Stimulated activated CD8-positive, alpha-beta memory T cell treated with anti-CD3 and anti-CD28 coated beads, Interleukin-12 subunit alpha, Interleukin-12 subunit beta, amount 100 ng/mL, for 4 hours (primary cell): Measurements from ENCODE around the gene BCAS1.

Source experiments
- DNase-seq: peaks from one replicate; pipeline ENCODE4 v3.0.0-alpha.2; 2020; ENCODE audit warnings: low read depth

The BCAS1 gene

DNA sequence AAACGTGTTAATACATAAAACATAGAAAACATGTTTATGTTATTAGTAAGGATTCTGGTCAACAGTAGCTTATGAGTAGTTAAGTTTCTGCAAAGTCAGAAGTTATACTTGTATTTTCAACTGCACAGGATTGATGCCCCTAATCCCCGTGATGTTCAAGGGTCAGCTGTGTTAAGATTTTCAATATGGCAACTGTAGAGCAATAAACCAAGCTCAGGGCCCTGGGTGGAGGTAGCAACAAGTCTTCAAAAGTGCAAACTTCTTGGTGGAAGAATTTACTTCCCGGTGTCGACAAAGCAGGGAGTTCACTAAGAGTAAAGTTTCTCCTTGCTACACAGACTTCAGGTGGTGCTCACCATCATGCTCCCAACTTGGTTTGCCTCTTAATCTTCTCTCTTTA is 4.1 kb upstream of the BCAS1 start:
- DNase-seq = no peak

DNA sequence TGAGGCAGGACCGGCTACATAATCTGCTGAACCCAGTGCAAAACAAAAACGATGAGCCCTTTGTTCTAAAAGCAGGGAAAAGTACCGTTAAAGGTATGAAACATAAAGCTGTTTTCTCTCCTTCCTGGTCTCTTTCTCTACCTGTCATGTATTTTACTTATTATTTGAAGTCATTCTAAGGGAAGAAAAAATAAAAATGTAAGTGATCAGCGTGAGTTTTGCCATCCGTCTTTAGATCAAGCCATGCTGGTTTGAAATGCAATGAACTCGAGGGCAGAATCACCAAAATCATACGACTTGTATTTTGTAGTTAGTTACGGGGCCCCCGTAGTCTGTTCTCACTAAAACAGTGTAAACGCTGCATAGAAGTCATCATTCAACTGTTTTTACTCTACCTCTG is 2.9 kb upstream of the BCAS1 start:
- DNase-seq = no peak

DNA sequence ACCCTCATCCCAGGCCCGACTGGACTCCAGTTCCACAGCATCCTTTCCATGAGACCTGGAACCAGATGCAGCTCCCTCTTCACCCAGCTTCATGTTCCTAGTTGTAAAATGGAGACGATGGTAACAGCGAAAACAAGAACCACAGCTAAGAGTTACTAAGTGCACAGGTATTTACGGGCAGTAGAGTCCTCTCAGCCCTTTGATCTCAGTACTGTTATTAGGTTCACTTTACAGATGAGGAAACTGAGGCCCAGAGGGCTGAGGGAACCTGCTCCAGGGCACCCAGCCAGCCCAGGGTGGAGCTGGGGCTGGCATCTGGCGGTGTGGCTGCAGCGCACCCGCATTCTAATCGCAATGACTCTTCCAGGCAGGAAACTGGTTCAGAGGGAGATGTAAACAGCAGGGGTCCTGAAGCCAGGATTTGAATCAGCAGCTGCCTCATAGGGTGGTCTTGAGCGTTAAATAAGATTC is 858 bp downstream of the BCAS1 start:
- DNase-seq = no peak

DNA sequence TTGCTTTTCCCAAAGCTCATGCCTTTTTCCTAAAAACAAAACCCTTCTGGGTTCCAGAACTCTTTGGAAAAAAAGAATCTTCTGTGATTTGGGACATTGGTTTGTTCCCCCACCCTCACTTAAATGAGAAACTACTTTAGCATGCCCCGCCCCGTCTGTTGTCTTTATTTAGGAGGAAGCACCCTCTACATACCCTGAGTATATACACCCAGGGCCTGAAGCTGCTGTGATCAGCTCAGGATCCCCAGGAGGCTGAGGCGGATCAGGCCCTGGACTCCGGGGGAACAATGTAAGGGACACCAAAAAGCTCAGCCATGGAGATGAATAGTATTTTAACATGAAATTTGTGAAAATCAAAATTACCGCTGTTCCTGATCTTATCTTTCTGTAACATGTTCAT is 1.4 kb downstream of the BCAS1 start:
- no peak for DNase-seq

DNA sequence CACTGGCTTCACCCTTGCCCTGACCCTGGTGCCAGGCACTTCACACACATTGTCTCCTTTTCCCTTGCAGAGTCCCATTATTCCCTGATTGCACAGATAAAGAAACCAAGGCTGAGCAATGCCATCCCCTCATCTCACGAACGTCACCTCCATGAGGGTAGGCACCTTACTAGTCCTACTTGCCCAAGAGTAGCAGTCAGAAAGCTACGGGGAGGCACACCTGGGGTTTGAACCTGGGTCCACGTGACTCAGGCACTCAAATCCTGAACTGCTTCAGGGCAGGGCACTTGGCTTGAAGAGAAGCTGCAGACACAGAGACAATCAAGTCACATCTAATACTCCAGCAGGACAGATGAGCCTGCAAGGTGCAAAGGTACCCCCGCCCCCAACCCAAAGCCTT is 1.9 kb downstream of the BCAS1 start:
- DNase-seq = no peak

DNA sequence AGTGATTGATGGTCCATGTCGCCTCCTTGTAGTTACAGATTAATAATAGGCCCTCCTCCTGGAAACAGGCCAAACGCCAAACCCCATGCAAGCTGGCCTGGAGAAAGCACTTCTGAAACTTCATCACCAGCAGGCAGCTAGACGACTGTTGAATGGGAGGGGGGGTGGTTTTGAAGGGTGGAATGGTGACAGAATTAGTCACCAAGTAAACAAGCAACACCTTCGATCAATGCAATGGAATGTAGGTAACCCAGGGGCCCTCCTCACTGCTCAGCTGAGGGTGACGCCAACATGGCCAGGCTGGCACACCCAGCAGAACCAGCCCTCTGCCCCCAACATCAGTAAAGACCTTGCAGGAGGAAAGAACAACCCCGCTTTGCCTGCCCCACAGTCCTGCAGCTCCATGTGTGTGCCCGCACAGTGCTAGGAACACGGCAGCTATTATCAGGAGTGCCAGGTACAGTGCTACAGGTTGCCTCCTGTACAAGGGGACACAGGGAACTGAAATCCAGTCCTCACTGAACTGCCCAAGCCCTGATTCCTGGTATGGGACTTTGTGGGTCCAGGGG is 2.7 kb downstream of the BCAS1 start:
- no peak for DNase-seq

DNA sequence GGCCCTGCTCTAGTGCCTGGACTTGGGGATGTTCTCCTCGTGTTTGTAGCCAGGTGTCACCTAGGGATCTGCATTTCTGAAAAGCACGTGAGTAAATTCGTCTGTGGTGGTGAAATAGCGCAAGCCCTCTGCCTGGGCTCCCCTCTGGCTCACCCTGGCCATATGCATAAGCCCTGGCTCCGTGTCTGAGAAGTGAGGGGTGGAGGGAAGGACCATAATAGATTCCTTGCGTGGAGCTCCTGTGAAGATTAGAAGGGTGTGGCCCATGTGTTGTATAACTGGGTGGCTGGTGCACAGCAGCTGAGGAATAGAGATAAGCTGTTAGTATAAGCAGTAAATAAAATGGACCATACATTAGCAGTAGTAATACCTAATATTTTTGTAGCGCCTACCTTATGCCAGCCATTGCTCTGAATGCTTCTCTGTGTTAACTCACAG is 4.8 kb downstream of the BCAS1 start:
- no peak for DNase-seq

DNA sequence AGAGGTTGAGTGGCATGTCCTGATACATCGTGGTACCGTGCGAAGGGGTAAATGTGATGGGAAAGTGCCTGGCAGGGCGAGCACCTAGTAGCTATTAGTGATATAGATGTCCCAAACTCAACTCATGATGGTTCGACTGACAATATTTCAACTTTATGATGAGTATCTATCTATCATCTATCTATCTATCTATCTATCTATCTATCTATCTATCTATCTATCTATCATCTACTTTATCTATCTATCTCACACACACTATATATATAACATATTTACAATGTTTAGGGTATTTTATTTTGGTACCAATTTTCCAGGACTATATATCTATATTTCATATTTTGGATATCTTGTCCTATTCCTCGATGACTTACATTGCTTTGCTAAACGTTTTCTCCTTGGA is 5.5 kb downstream of the BCAS1 start:
- DNase-seq = no peak

DNA sequence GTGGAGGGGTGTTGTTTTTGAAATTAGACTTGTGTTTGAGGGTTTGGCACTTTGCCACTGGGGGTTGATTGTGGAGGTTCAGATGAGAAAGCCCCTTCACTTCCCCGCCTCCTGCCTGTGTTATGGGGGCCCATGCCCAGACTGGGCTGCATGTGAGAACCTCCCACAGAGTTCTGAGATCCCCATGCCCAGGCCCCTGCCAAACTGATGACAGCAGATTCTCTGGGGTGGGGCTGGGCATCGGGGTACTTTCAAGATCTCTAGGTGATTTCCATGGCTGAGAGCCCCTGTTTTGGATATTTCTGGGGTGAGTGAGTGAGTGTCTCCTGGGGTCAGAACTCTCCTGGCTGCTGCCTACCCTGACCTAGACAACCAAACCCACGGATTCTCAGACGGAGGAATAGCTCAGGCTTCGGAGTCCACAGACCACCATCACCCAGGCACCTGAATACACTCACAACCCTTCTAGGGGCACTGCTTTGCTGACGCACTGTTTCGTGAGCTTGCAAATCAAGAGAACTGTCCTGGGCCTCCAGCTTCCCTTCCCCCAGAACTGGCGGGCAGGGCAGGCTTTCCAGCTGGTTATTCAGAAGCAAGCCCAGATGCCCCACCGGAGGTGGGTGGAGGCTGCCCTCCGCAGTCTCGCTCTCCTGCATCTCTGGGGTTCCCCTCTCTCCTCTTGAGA is 6.3 kb downstream of the BCAS1 start:
- no peak for DNase-seq

DNA sequence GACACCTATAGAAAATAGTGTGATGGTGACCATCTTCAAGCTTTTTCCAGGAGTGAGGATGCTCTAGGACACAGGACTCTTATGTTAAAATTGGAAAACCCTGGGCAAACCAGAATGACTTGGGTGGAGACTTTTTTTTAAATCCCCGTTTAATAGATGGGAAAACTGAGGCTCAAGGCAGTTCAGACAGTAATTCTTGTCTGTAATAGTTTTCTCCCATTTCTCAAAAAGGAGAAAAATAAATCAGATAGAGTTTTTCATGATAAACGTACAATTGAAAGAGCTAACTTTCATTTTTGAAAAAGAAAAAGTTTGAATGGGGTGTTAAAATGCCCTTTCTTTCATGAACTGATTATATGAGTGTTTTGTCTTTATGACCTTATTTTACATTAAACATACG is 6.8 kb downstream of the BCAS1 start:
- no peak for DNase-seq

DNA sequence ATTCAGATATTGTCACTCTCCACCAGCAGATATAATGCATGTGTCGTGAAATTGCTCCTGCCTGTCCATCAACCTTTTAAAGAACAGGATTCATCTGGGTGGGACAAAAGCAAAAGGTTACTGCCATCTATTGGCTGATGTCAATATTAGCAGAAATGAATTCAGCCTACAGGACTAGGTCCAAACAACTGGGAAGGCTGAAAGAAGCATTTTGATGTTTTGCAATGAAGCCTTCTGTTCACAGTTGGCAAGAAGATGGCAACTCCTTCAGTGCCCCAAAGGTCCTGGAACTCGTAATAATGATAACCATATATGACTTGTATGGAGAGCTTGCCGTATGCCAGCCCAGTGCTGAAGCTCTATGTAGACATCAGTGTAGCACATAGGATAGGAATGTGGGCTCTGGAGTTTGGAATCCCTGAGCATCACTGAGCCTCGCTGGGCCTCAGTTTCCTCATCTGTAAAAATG is 7.5 kb downstream of the BCAS1 start:
- DNase-seq = no peak

DNA sequence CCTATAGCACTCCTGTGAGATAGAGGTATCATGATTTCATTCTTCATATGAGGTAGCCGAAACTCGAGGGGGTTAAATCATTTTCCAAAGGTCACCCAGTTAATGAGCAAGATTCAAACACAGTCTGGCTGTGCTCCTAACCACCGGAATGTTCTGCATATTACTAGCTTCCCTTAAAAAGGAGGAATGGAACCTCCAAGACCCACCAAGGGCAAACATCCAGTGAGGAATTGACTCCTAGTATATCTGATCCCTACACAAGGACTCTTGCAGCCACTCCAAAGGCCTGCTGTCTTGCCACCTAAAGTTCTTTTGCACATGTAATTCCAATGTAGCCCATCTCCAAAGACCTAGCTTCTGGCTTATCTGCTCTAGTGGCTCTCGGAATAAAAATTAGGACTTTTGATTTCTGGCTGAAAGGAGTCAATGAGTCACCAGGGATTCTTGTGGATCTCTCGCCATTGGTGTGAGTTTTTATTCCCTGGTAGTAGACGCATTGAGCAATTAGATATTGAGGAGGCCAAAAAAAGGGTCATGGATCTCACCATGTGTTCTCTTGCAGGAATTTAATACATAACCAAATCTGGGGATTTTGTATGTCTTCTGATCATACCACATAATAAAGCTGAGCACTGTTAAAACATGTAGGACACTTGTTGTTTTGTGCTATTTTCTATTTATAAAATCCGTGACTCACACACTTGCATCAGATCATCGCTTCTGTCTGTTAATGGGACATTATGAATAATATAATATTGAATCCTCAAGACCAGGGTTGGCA is 9.1 kb downstream of the BCAS1 start:
- DNase-seq = no peak

DNA sequence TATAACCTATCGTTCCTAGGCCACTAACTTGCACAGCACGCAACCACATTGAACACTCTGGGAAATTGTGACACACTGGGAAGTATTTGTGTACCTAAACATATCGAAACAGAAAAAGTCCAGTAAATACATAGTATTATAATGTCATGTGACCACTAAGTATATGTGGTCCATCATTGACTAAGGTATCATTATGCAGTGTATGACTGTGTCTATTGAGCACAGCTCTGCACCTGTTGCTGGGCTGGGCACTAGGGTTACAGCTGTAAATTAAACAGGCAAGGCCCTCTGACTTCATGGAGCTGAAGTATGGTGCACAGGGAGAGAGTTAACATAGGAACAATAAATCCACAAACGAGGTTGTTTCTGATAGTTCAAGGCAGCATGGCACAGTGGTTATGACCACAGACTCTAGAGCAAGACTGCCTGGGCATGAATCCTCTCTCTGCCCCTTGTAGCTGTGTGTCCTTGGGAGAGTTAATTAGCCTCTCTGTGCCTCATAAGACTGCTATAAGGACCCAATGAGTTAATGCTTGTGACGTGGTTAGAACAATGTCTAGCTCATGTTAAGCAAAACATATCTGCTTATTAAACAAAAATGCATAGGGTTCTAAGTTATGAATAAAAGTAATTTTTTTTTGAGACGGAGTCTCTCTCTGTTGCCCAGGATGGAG is 10.6 kb downstream of the BCAS1 start:
- no peak for DNase-seq

DNA sequence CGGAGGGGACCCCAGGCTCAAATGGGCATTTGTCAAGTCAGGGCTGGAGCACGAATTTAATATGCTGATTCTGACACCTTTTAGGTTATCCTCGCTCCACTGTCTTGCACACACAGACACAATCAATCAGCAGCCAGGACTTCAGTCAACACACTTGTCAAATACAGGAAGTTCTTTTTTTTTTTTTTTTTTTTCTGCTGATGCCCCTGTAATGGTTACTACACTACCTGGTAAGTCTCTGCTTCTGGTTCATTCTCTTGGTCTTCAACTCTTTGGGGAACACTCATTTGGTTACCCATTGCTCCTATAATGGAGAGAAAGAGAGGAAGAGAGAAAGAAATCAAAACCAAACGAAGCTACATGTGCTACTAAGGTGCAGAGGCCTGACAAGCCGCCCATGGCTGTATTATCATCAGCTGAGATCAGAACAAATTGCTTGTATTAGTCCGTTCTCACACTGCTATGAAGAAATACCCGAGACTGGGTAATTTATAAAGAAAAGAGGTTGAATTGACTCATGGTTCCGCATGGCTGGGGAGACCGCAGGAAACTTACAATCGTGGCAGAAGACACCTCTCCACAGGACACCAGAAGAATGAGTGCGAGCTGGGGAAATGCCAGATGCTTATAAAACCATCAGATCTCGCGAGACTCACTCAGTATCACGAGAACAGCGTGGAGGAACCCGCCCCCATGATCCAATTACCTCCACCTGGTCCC is 11.8 kb downstream of the BCAS1 start:
- DNase-seq = no peak

DNA sequence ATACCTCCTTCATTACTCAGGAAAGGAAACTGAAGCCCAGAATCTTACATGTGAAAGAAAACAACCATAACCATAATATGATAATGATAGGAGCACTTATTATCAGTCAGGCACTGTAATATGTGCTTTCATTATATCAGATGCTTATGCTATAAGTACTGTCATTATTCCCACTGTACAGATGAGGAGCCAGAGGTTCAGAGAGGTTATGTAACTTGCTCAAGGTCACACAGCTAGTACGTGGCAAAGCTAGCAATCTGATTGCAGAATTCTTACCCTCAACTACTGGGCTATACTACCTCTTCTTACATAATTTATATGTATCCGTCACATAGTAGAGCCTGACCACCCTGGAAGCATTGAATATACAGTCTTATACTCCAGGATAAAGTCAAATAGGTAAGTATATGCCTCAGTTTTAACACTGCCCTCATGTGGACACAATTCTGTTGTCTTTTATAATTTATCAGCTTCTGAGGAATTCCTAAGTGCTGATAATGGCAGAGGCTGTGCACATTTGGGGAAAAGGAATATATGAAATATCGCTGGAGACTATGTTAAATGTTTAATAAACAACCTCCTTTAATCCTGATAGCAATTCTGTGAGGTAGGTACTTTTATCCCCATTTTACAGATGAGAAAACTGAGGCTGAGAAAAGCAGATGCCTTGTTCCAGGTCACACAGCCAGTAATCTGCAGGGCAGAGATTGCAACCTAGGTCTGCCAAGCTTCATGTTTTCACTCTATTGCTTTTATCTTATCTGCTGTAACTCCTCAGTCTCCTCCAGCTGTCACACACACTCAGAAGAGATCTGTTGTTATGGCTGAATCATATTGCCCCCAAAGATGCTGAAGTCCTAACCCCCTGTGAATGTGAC is 13.4 kb downstream of the BCAS1 start:
- no peak for DNase-seq

DNA sequence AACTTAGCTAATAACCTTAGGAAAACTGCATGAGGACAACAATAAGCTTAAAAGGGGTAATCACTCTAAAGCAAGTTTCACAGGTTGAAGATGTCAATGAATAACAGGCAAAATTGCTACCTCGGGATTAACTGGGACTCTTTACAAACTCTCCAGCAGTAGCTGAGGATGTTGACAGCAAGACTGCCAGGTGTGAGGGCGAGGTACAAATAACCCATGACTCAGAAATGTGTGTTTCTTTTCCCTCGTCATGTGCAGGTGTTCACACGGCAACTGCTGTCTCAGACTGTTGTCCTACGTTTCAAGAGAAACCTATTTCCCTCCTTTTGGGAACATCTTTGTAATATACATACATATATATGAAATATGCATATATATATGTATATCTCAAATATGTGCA is 15.9 kb downstream of the BCAS1 start:
- no peak for DNase-seq

DNA sequence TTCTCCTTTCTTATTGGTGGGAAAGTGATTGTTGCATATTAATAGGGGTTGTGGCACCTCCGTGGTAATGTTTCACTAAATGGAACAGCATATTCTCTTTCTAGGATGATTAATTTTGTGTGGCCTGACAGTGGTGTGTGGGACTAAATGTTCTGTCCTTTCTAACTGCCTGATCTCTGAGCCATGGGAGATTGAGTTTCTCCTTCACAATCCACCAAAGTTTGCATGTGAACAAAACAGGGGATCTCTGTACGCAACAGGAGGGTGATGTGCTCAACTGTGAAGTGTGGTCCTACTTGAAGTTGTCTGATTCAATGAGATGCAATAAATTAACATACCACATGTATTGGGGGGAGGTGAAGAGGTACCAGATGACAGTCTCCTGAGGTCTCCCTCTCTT is 19.3 kb downstream of the BCAS1 start:
- no peak for DNase-seq

DNA sequence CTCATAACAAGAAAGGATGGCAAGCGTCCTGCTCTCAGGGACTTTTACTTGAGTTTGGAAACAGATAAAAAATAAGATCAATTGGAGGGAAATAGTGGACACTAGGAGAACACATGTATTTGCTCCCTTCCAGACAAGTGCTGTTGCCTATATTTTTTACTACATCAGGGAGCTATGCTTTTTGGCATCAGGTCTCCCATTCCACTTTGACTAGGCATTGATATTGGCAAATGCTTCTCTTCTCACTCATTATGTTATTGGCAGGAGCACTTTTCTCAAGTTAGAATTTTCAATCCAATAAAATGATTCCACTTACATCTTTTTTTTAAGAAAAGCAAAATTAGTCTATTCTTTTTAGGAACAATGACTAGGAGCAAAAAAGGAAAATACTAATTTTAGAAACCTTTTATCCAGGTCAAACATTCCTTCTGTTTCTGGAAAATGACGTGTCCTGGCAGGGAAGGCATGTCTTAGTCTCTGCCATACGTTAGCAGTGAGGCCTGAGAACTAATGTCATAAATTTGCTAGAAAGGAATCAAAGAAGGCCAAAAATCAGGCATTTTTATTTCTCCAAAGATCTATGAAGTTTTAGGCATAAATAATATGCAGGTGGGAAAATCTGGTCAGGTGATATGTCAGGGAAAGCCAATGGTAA is 21.4 kb downstream of the BCAS1 start:
- DNase-seq = no peak

DNA sequence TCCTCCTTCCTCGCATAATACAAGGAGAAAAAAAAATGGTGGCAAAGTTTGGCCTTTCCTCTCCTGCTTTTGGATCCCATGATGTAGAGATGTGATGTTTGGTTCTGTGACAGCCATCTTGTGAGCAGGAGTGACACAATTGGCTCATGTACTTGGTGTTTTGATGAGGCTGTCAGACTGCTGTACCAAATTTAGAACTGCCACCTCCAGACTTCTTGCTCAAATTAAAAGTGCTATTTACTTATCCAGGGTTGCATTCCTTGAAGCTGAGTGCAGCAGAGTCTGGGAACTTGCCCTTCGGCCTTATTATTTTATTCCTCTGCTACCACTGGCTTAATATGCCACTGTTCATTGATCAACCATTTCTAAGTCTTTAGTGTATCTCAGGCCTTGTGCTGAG is 21.9 kb downstream of the BCAS1 start:
- no peak for DNase-seq

DNA sequence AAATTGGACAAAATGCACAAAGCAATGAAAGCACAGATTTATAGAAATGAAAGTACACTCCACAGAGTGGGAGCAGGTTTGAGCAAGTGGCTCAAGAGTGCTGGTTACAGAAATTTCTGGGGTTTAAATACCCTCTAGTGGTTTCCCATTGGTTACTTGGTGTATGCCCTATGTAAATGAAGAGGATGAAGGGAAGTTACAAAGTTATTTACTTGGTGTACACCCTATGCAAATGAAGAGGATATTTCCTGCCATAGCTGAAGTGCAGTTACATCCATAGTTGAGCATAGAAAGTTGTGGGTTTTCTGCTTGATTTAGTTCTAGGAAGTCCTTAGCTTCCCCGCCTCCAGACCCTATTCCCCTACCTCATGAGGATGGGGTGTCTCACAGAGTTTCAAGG is 22.7 kb downstream of the BCAS1 start:
- no peak for DNase-seq

DNA sequence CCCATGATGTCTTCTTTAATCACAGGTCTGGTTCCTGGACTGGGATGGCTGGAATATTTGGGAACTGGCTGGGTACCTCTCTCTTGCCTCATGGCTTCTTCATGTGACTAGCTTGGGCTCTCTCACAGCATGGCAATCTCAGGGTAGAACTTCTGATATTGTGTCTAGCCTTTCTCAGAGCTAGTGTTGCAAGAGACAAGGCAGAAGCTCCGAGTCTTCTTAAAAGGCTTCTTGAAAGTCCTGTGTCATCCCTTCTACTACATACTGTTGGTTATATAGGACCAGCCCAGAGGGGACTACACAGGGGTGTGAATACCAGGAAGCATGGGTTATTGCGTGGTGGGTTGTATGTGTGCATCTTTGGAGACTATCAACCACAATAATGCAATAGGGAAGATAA is 23.3 kb downstream of the BCAS1 start:
- no peak for DNase-seq
